GM18858 (cell line): Measurements from ENCODE around the gene STAT4.

Source experiments
- ATAC-seq: cut with Tn5 transposase; IDR thresholded peaks from one replicate; pipeline ENCODE4 v1.9.1; 2021; ENCODE audit not compliant: unreplicated experiment

The STAT4 gene

DNA sequence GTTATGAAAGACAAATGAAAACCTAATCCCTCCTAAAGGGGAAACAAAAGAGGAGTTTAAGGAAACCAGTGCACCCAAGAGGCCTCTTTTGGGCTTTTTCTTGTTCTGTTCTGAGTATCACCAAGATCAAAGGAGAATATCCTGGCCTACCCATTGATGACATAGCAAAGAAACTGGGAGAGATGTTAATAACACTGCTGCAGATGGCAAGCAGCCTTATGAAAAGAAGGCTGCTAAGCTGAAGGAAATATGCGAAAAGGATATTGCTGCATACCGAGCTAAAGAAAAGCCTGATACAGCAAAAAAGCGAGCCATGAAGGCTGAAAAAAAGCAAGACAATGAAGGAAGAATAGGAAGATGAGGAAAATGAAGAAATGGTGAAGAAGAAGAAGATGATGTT, 23.6 kb upstream of the STAT4 start:
- no peak for ATAC-seq

DNA sequence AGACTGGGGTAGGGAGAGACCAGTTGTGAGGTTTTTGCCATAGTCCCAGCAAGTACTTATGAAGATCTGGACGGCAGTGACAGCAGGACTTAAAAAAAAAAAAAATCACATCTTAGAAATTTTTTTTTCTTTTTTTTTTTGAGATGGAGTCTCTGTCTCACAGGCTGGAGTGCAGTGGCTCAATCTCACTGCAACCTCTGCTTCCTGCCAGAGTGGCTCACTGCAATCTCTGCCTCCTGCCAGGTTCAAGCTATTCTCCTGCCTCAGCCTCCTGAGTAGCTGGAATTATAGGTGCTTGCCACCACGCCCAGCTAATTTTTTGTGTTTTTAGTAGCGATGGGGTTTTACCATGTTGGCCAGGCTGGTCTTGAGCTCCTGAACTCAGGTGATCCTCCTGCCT, 22.4 kb upstream of the STAT4 start:
- ATAC-seq, result no peak

DNA sequence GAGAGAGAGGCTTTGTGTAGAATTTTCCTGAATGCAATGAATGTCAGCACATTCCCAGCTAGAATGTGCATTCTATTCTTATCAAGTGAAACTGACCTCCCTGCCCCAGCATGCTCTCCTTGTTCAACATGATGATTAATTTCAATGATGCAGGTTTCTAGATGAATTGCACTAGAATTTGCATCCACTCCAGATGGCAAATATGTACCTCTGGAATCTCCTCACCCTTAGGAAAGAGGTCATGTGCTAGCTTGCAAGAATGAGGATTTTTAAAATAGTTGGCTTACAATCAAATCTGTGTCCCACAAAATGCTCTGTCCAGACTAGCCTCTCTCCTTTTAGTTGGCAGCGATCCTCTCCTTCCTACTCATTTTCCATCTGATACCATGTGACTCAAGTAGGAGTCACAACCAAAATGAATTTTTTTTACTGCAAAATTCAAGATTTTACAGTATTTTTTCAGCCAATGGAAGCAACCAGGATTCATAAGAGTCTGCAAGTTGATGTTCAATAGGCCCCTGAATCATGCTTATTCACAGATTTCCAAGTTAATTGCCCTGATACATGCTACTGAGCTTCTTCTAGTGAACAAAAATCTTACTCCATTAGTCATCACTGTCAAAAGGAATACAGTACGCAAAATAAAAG, 21.0 kb upstream of the STAT4 start:
- ATAC-seq, result no peak

DNA sequence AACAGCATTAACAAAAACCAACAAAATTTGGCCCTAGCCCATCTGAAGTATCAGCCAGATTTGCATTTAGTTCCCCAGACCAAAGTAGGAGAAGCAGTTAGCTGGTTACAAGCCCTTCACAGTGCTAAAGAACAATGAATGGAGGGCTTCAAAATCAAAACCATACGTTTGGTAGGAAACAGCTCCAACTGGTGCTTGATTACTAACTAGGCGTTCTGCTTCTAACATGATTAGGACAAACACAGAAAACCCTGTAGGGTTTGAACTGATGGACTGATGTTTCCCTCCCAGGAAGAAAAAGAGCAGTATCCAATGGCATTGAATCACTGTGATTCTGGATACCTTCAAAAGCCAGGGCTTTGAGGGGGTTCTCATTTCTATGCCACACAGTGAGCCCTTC, 20.5 kb upstream of the STAT4 start:
- no peak for ATAC-seq

DNA sequence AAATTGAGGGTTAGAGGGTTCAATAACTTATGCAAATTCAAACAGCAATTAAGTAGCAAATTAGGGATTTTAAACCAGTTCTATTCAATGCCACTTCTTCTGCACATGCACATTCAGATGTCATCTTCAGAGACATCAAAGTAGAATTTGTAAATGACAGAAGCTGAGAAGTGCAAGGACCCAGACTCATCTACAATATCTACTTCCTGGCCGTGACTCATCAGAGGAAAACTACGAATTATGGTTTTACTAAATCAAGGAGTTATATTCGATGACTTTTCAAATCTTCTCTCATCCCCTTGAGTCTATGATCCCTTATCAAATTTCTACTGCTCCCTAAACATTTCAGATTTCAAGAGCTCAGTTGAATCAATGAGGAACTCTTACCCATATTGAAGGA, 20.0 kb upstream of the STAT4 start:
- ATAC-seq, result no peak

DNA sequence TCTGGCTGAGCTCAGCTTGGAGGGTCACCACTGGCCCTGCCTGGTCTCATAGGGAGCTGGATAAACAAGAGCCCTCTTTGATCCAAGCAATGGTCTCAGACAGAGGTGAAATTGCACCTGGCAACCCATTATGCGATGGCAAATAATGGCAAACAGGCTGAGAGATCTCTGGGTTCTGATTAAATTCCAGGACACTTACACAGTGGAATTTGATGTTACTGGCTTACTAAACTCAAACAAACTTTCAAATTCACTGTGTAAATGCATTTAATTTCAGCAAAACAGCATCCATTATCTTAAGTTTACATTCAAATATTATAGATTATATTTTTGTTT, 19.5 kb upstream of the STAT4 start:
- no peak for ATAC-seq

DNA sequence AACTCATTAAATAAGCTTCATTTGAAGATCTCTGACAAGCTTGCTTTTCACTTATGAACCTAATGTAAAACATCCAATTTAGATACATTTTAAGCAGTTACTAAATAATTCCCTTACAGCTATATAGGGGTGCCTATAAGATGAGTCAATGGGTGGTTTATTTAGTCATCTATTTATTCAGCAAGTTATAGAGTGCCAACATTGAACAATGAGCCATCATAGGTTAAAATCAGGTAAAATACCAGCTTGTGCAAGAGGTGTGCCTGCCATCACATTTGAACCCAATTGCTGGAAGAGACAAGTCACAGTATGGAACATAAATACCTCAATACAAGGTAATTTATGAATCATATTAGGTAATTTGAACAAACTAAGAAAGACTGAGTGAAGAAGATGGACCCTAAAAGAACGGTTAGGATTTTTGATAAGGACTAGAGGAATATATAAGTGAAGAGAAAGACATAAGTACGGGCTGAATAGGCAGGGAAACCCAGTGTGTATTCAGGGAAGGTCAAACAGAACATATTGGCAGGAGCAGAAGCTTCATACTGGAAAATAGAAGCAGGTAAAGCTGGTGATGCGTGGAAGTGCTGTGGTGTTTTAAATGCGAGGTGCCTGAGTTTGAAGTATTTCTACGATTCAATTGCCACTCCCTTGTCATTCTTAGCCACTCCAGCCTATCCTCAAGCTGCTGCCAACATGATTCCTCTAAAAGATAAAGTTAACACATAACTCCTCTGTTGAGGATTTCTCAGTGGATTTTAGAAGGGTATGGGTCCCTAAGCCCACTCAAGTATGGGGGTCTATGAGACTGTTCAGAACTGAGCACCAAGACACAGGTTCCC, 18.9 kb upstream of the STAT4 start:
- no peak for ATAC-seq

DNA sequence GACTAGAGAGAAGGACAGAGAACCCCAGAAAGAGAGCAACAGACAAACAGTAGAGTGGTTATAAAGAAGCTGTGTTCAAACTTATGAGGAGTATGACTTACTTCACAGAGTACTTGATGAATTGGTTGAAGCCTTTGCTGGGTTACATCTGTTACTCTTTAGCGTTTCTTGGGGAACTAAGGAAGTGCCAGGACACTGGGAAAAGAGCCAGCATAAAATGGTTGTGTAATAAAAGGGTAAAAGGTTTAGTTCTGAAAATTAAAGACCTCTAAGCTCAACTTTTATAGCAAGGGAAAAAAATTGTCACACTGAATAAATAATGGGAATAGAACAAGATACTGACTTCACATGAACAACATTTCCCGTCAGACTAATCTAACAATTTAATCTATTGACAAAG, 17.0 kb upstream of the STAT4 start:
- no peak for ATAC-seq

DNA sequence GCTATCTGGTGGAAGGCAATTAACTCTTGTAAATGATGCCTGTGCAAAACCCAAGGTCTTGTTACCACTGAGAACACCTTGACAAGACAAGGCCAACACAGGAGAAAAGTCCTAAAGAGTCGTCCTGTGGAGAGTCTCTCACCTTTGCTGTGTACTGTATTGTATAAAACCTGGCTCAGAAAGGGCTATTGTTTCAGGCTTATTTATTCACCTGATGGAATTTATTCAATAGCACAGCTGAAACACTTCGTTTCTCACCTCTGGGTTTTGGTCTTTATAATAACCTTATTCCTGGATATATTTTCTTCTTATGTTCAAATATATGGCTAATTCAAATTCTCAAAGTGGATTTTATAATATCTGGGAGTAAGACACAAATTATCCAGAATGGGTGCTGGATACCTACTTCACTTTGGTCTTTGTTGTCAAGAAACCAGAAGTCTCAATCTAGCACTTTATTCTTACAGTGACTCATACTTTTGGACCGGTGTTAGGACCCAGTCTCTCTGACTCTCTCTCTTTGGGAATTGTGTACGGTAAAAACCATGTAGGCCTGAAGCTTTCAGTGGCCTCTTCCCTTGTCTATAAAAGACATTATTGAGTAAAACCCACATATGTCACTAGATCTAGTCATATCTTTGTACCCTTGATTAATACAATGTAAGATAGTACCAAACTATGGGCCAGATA, 16.1 kb upstream of the STAT4 start:
- no peak for ATAC-seq

DNA sequence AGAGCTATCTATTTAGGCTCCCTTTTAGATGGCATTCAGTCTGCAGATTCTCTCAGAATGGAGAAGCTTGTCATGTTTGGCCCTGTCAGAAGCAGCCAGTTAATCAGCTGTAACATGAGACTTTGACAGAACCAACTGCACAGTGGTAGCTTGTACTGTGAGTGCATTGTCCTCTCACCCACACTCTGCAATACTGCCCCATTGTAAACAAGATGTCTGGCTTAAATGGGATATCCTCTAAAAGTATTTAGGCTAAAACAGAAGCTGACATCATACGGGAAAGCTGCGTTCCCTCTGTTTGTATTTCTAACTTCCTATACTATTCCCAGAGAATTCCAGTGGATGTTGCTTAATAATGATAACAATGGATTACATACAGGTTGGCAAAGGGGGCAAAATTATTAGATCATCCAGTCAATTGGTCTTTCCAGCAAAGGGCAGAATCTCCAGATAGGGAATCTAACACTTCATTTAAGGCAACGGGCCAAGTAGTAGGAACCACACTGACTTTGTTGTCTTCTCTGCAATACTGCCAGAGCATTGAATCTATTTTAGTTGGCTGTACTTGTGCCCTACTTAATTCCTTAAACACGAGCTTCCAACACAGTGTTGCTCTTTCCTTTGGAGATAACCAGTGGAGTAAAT, 15.4 kb upstream of the STAT4 start:
- ATAC-seq, result no peak

DNA sequence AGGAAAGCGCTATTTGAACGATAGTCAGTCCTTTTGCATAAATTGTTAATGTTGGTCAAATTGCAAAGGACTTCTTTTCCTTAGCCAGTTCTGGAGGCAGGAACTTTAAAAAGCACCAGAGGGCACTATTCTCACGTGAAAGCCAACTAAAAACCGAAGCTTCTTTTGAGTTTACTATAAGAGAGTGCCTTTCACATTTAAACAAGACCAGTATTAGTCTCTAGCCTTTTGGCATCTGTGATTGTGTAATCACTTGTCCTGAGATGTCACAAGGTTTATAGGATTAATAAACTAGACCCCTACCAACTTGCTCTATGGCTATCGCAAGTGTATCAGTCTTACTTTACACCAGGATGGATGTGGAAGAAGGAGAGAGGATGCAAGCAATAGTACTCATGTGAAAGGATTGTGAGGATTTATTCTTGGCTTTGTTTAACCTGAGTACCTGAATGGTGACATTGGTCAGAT, 14.4 kb upstream of the STAT4 start:
- peak; percentile 77 for ATAC-seq

DNA sequence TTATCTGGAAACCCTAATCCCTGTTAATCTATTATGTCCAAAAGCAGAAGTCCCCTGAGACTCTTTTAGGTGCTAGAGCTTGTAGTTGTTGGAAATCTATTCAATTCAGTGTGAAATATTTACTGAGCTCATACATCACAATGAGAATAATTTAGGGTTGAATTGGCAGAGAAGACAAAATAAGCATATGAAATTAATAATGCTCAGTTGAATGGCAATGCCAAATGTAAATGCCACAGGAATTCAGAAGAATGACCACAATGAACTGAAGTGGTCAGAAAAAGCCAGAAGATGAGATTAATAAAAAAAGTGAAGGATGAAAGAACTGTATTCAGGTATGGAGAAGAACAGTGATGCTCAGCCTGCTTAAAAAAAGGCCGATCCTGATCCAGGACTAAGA, 8.0 kb upstream of the STAT4 start:
- no peak for ATAC-seq

DNA sequence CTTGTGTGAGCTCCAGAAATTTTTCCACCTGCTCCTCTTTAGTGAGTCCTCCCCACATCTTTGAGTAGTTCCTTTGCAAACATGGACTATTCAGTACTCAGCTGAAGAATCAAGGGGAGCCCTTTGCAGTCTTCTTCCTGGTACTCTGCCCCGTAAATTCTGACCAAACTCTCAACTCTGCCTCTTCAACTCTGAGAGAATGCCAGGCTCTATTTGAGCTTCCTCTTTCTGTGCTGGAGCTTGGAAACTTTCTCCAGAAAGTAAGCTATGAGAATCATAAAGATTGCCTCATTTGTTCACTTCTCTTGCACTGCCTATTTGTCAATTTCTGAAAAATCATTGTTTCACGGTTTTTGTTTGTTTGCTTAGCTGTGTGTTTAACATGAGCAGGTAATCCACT, 7.4 kb upstream of the STAT4 start:
- ATAC-seq, result no peak

DNA sequence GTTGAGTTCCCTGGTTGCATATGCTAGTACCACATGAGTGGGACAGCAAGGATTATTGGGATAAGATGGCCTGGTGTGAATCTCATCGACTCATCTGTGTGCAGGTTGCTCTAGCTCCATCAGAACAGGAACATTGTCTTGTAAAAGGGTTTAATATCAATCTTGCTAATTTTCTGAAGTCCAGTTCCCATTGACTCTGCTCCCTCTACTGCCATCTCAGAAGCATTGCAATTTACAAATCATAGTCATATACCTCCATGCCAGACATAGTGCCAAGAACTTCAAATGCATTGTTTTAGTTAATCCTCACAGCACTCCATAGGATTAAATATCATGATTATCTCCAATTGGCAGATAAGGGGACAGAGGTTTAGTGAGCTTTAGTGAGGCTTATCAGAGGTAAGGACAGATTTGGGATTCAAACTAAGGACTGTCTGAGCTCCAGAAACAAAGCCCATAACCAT, 4.8 kb upstream of the STAT4 start:
- ATAC-seq, result peak; percentile 45

DNA sequence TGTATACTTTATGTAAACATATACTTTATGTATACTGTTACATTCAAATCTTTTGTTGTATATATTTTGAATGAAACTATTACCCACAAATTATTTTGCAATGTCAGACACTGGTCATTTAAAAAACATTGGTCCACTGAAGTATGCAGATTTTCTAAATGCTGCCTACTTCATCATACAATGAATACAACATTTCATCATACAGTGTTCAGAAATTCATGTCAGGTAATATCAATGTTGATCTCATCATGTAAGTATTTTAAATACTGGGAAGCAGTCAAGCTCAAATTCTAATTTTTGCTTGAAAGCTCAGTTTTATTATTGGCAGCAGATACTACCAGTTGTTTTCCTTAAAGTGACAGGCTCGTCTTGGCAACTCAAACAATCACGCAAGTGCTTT, 2.9 kb upstream of the STAT4 start:
- no peak for ATAC-seq

DNA sequence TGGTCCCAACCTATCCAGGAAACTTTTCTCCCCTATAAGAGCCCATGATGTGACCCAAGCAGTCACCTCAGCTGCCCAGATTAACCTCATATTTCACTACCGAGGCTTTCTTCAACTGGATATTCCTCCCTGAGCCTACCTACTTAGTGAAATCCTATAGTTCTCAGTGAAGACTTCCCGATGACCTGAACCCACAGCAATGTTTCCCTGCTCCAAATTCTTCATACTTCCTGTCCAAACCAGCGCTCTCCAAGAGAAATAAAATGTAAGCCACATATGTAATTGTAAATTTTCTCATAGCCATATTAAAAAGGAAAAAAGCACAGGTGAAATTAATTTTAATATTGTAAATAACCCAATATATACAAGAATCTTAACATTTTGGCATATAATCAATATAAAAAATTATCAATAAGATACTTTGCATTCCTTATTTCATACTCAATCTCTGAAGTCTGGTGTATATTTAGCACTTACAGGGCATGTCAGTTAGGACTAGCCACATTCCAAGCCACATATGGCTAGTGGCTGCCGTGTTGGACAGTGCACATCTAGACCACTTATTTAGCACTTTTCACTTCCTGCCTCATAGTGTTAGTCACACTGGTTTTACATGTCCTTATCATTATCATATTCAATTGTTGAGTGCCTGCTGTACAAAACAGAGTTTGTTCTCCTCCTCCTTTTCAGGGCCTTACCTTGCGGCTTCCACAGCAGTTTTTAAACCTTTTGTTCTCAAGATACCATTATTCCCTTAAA, 1.9 kb upstream of the STAT4 start:
- ATAC-seq, result no peak

DNA sequence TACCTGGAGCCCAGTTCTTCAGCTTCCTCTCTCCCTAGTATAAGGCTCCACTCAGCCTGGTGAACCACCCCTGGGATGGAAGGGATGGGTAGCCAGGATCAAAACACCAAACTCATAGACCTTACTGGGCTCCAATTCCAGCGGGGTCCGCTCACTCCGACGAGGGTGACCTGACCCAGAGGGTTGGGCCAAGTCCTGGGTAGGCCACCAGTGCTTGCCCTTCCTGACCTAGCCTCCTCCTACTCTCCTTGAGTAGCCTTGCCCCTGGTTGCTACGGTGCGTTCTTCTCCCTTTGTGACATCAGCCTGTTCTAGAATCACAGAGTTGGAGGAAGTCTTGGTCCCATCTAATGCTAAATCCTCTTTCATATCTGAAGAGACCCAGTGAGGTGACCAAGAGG, 537 bp upstream of the STAT4 start:
- ATAC-seq, result no peak

DNA sequence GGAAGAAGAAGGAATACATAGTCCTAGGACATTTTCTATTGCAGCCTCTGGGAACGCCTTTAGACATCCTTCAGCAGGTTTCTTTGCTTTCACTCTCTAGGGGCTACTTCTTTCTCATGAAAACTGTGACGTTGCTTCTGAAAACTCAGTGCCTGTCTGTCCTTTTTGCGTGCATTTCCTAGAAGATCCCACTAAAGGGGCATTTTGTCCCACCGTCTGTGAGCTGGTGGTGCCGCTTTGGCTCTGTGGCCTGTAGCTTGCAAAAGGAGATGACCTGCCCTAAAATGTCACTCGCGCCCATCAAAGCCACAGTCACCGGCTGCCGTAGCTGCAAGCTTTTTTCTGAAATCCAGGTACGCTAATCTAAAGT, 579 bp downstream of the STAT4 start:
- ATAC-seq, result peak; percentile 3

DNA sequence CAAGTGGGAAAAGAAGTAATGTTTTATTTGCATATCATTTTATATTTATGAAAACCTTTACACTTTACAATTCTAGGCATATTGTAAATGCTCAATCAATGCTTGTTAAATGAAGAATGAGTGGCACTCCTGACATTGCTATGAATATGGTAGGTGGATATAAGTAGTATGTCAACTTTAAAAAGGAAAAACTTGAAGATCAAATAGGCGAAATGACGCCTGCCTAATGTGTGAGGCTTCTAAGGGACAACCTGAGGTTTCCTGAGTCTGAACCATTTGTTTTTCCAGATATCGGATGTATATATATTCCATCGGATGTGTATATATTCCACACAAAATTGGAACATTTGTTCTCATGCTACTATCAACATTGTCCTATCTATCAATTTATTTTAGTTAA, 1.4 kb downstream of the STAT4 start:
- no peak for ATAC-seq

DNA sequence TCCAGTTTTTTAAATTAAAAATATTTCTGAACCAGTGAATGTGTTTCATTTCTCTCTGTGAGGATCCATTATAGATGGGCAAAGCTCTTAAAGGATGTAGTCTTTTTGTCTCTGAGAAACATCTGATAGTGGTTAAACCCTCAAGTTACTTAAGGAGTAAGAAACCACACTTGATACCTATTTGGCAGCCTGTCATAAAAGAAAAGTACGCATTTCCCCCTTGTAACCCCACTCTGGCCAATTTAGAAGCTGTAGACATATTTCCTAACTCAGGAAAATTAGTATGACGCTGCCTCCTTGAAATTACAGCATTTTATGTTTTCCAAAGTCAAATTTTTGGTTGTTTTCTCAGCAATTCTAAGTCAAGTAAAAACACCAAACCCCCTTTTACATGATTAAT, 2.0 kb downstream of the STAT4 start:
- ATAC-seq, result no peak

DNA sequence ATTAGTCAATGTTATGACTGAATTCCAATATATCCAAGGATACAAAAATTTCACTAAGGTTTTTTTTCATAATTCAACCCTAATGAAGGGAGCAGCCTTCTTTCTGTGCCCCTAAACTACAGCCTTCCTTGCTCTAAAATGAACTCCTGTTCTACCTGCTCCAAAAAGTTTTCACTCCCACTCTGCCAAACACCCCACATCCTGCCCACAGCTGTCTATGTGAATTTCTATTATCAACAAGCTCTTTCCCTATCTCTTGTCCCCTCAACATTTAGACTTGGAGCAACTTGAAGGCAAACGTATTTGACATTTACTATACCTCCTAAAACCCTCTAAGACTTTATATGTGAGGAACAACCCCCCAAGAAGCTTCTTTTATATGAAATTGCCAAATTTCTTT, 2.5 kb downstream of the STAT4 start:
- ATAC-seq, result no peak
